ENCODE results near the gene DDX54. TPM values are rescaled to one million over a fixed set of nuclear protein-coding genes. Genes with fewer than 3 reads are reported as not detected.

The DDX54 gene
- total RNA-seq, 2 experiments from 2014 or later = 70.1 to 74.2 TPM

- Mint-ChIP-seq H3K36me3 (peaks cover 6% of the 10 kb centered on the region), H3K4me3 (no peak overlapping the region), H3K27ac (no peak overlapping the region), H3K9me3 (no peaks in the 10 kb centered on the region), H3K4me1 (peaks cover 15% of the 10 kb centered on the region), H3K27me3 (no peaks in the 10 kb centered on the region)
- ATAC-seq (ENCODE audit: low read depth) (no peak), DNase-seq (no peak)
- POLR2A ChIA-PET = interaction anchor here (0.7 to 1.7 kb wide), 2 partner anchors 9 to 13 kb away, joined by 5 read pairs; no protein-coding TSS in a partner anchor
These were observed 9.7 kb upstream of the DDX54 start for GRCh38 chr12:113194971-113195391.

GRCh38 chr12:113191227-113191626 is 5.9 kb upstream of the DDX54 start:
- Mint-ChIP-seq H3K27ac (no peak overlapping the region), H3K36me3 (peaks cover 17% of the 10 kb centered on the region), H3K9me3 (no peaks in the 10 kb centered on the region), H3K4me1 (peaks cover 22% of the 10 kb centered on the region), H3K4me3 (no peak overlapping the region), H3K27me3 (no peaks in the 10 kb centered on the region)
- DNase-seq (no peak), ATAC-seq (ENCODE audit: low read depth) (no peak)
- POLR2A ChIA-PET = interaction anchor here (0.6 kb wide), 1 partner anchor 15 kb away, joined by 3 read pairs; no protein-coding TSS in a partner anchor

- Mint-ChIP-seq H3K36me3 (peaks cover 17% of the 10 kb centered on the region), H3K9me3 (no peaks in the 10 kb centered on the region), H3K27ac (peak overlapping the region; percentile 21), H3K27me3 (no peaks in the 10 kb centered on the region), H3K4me3 (no peak overlapping the region), H3K4me1 (peaks cover 24% of the 10 kb centered on the region)
- ATAC-seq (ENCODE audit: low read depth) (no peak), DNase-seq (no peak)
- POLR2A ChIA-PET = interaction anchor here (0.6 to 0.8 kb wide), 2 partner anchors 15 to 166 kb away, joined by 3 to 4 read pairs; no protein-coding TSS in a partner anchor
These were observed 5.5 kb upstream of the DDX54 start for GRCh38 chr12:113190761-113191160.

GRCh38 chr12:113189361-113189760 is 4.1 kb upstream of the DDX54 start:
- no peak overlapping the region for H3K27ac Mint-ChIP-seq
- H3K36me3 Mint-ChIP-seq = peaks cover 17% of the 10 kb centered on the region
- POLR2A ChIA-PET = interaction anchor here (0.7 kb wide), 1 partner anchor 11 kb away, joined by 4 read pairs; no protein-coding TSS in a partner anchor
- H3K27me3 Mint-ChIP-seq = no peaks in the 10 kb centered on the region
- H3K9me3 Mint-ChIP-seq = no peaks in the 10 kb centered on the region
- no peak overlapping the region for H3K4me3 Mint-ChIP-seq
- DNase-seq (no peak), ATAC-seq (ENCODE audit: low read depth) (no peak)
- peaks cover 24% of the 10 kb centered on the region for H3K4me1 Mint-ChIP-seq

- no peaks in the 10 kb centered on the region for H3K9me3 Mint-ChIP-seq
- POLR2A ChIA-PET = interaction anchor here (0.7 to 2.5 kb wide), 6 partner anchors 8 to 200 kb away, joined by 3 to 16 read pairs (median 4); partner anchors contain the start of gene TPCN1
- H3K36me3 Mint-ChIP-seq = peaks cover 14% of the 10 kb centered on the region
- no peak for ATAC-seq (ENCODE audit: low read depth)
- DNase-seq = no peak
- H3K27me3 Mint-ChIP-seq = no peaks in the 10 kb centered on the region
- H3K4me3 Mint-ChIP-seq = peak overlapping the region; percentile 89
- peak overlapping the region; percentile 92 for H3K27ac Mint-ChIP-seq
- peaks cover 24% of the 10 kb centered on the region for H3K4me1 Mint-ChIP-seq
These were observed 1.5 kb upstream of the DDX54 start for GRCh38 chr12:113186666-113187325.

GRCh38 chr12:113186033-113186365 is 721 bp upstream of the DDX54 start:
- no peak for DNase-seq
- Mint-ChIP-seq H3K4me3 (peak overlapping the region; percentile 89), H3K36me3 (peaks cover 14% of the 10 kb centered on the region), H3K9me3 (no peaks in the 10 kb centered on the region), H3K27ac (peak overlapping the region; percentile 92), H3K27me3 (no peaks in the 10 kb centered on the region), H3K4me1 (peaks cover 24% of the 10 kb centered on the region)
- ATAC-seq (ENCODE audit: low read depth) = no peak
- POLR2A ChIA-PET = interaction anchor here (0.6 to 2.5 kb wide), 8 partner anchors 9 to 236 kb away, joined by 3 to 16 read pairs (median 4); partner anchors contain the start of genes SDSL and TPCN1

- POLR2A ChIA-PET = interaction anchor here (0.6 to 2.5 kb wide), 6 partner anchors 11 to 123 kb away, joined by 3 to 16 read pairs (median 4); partner anchors contain the start of gene TPCN1
- no peaks in the 10 kb centered on the region for H3K9me3 Mint-ChIP-seq
- peaks cover 19% of the 10 kb centered on the region for H3K36me3 Mint-ChIP-seq
- peak overlapping the region; percentile 92 for H3K27ac Mint-ChIP-seq
- peak; percentile 87 for ATAC-seq (ENCODE audit: low read depth)
- H3K4me3 Mint-ChIP-seq = peak overlapping the region; percentile 89
- H3K4me1 Mint-ChIP-seq = peaks cover 22% of the 10 kb centered on the region
- no peak for DNase-seq
- no peaks in the 10 kb centered on the region for H3K27me3 Mint-ChIP-seq
These were observed 438 bp downstream of the DDX54 start for GRCh38 chr12:113184900-113185179.

- DNase-seq (no peak), ATAC-seq (ENCODE audit: low read depth) (peak; percentile 70)
- no peaks in the 10 kb centered on the region for H3K9me3 Mint-ChIP-seq
- H3K4me3 Mint-ChIP-seq = peak overlapping the region; percentile 89
- H3K4me1 Mint-ChIP-seq = peaks cover 22% of the 10 kb centered on the region
- peaks cover 18% of the 10 kb centered on the region for H3K36me3 Mint-ChIP-seq
- POLR2A ChIA-PET = interaction anchor here (0.7 to 2.5 kb wide), 3 partner anchors 38 to 151 kb away, joined by 3 to 16 read pairs (median 5); partner anchors contain the start of genes SLC8B1 and TPCN1
- peak overlapping the region; percentile 92 for H3K27ac Mint-ChIP-seq
- H3K27me3 Mint-ChIP-seq = no peaks in the 10 kb centered on the region
These were observed 979 bp downstream of the DDX54 start for GRCh38 chr12:113184098-113184899.

GRCh38 chr12:113183030-113183589 is 2.2 kb downstream of the DDX54 start:
- no peak overlapping the region for H3K4me3 Mint-ChIP-seq
- H3K4me1 Mint-ChIP-seq = peaks cover 19% of the 10 kb centered on the region
- H3K36me3 Mint-ChIP-seq = peaks cover 21% of the 10 kb centered on the region
- no peaks in the 10 kb centered on the region for H3K9me3 Mint-ChIP-seq
- H3K27ac Mint-ChIP-seq = peak overlapping the region; percentile 58
- DNase-seq (no peak), ATAC-seq (ENCODE audit: low read depth) (no peak)
- POLR2A ChIA-PET = interaction anchor here (1.0 kb wide), 1 partner anchor 223 kb away, joined by 3 read pairs; no protein-coding TSS in a partner anchor
- H3K27me3 Mint-ChIP-seq = no peaks in the 10 kb centered on the region

- H3K4me1 Mint-ChIP-seq = peaks cover 14% of the 10 kb centered on the region
- no peaks in the 10 kb centered on the region for H3K27me3 Mint-ChIP-seq
- POLR2A ChIA-PET = interaction anchor here (1.0 kb wide), 1 partner anchor 222 kb away, joined by 3 read pairs; no protein-coding TSS in a partner anchor
- no peak for DNase-seq
- H3K36me3 Mint-ChIP-seq = peaks cover 29% of the 10 kb centered on the region
- ATAC-seq (ENCODE audit: low read depth) = no peak
- H3K9me3 Mint-ChIP-seq = no peaks in the 10 kb centered on the region
- H3K4me3 Mint-ChIP-seq = no peak overlapping the region
- H3K27ac Mint-ChIP-seq = no peak overlapping the region
These were observed 3.3 kb downstream of the DDX54 start for GRCh38 chr12:113181975-113182374.

GRCh38 chr12:113180333-113180732 is 4.9 kb downstream of the DDX54 start:
- Mint-ChIP-seq H3K27me3 (no peaks in the 10 kb centered on the region), H3K27ac (no peak overlapping the region), H3K36me3 (peaks cover 31% of the 10 kb centered on the region), H3K4me1 (peaks cover 4% of the 10 kb centered on the region), H3K9me3 (no peaks in the 10 kb centered on the region), H3K4me3 (no peak overlapping the region)
- no peak for ATAC-seq (ENCODE audit: low read depth)
- POLR2A ChIA-PET = no interaction called here
- no peak for DNase-seq

GRCh38 chr12:113179023-113179422 is 6.3 kb downstream of the DDX54 start:
- Mint-ChIP-seq H3K36me3 (peaks cover 35% of the 10 kb centered on the region), H3K9me3 (no peaks in the 10 kb centered on the region), H3K4me1 (peaks cover 4% of the 10 kb centered on the region), H3K27me3 (no peaks in the 10 kb centered on the region), H3K4me3 (no peak overlapping the region), H3K27ac (no peak overlapping the region)
- no peak for ATAC-seq (ENCODE audit: low read depth)
- DNase-seq = no peak
- POLR2A ChIA-PET = no interaction called here
